Activated CD8-positive, alpha-beta memory T cell treated with anti-CD3 and anti-CD28 coated beads for 4 hours (primary cell): ENCODE measurements around the gene TM2D1.
"Not testable (repeated sequence)": the region's sequence is repeated elsewhere in the genome, so short reads cannot be mapped to it uniquely, and the experiment has no call there.

Source experiments
- DNase-seq, 2 donors: peaks; one replicate each; pipeline ENCODE4 v3.0.0-alpha.2; 2020; ENCODE audit warnings: low read depth in 2 of 2

The TM2D1 gene

DNA sequence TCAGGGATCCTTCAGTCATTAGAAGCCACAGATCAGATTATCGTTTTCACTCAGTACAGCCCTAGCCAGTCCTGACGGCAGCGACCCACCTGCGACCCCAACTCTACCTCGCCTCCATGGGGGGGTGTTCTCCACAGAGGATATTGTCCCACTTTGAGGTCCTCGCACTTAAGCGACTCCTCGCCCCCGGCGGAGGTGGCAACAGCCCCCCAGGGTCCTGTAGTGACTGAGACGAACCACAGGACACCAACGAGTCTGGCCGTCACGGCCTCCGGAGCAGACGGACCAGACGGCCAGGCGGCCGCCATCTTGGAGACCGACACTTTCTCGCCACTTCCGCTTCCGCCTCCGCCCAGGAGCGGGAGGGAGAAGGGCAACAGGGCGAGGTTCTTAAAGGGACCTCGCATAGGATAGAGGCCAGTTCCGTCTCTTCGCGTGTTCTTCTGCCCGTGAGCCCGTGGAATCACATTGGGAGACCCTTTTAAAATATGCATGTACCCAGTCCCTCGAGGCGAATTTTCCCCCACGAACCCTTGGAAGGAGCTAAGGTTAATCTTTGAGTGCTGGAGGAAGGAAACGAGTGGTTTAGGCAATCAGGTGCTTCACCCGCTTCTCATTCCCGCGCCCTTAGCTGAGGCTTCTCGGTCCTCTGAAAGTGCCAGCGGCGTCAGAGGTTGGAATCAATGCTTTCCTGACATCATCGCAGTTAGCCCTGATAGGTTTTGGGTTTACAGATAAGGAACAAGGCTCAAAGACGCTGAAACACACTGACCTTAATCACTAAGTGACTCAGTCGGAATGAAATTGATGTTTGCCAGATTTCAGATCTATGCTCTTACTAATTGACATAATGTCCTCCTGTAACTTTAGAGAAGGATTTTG is at the start of gene TM2D1:
Gene TM2D1 (minus strand): TSS at position 329 of the 882 bp plus-strand sequence. CDS start 21 bp downstream, at position 308.
- peak; percentile 73 to 76 for DNase-seq

DNA sequence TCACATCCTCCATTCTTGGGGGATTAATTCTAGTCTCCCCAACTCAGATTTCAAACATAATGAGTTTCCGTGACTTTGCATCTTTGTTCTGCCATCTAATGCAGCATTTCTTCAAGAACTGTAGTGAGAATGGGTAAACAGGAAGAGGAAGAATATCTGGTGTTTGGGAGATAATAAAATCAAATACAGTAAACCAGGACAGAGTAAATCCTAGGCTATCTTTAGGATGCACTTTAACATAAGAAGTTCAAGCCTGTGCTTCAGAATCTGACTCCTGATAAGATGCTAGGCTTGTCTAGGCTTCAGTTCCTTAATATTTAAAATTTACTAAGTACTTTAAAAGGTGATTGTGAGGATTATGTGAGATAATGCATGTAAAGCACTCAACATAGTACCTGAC is 45.2 kb upstream of the TM2D1 start:
- no peak for DNase-seq

DNA sequence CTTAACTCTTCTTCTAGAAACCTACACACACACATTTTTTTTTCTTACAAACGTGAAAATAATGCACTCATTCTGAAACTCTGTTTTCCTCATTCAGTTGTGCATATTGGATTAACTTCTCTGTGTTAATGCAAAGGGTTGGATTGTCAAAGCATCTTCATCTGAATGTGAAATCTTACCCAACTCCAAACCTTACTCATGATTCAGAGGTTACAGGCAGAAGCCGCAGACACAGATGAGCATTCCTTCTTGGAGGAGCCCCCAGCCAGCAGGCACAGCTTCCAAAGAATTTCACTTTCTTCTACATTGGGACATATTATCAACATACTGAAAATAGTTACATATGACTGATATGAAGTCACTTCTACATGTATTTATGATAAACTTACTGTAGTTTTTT is 33.0 kb upstream of the TM2D1 start:
- DNase-seq = no peak

DNA sequence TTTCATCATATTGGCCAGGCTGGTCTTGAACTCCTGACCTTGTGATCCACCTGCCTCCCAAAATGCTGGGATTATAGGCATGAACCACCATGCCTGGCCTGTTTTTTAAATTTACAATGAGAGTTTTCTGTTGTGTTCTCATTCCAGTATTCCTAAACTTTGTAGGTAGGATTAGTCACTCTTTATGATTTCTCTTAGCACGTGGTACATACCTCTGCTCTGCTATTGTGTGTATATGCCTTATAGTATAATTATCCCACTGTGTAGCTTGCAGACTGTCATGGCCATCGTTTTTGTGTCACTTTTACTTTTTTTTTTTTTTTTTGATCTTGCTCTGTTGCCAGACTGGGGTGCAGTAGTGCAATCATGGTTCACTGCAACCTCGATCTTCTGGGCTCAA is 31.8 kb upstream of the TM2D1 start:
- DNase-seq = no peak

DNA sequence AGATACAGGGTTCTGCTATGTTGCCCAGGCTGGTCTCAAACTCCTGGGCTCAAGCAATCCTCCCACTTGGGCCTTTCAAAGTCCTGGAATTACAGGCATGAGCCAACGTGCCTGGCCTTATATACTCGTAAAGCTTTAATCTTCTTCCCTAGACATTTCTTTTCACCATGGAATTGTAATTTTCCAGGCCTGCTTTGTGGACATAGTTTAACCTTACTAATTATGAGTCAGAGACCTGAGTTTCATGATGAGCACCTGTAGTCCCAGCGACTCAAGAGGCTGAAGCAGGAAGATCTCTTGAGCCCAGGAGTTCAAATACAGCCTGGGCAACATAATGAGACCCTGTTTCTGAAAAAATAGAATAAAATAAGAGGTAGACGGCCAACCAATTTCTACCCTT is 29.6 kb upstream of the TM2D1 start:
- no peak for DNase-seq

DNA sequence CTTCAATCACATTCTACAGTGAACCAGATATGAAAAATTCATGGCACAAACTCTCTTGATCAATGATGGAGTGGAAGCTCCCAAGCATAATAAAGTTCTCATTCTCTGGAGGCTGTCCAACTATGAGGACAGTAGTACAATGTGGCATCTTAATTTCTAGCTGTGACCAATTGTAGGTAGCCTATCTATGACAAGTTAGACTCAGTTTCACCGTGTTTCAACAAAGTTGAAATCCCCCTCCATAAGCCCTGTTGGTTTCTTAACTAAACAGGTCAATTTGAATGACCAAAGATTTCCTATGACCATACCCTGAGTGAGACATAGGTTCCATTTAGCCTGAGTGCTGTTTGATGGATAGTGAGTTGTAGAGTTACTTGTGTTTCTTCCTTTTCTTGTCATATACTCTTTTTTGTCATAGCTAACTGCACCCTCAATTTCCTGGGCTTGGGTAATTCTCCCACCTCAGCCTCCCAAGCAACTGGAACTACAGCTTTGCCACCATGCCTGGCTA is 29.1 kb upstream of the TM2D1 start:
- DNase-seq = no peak

DNA sequence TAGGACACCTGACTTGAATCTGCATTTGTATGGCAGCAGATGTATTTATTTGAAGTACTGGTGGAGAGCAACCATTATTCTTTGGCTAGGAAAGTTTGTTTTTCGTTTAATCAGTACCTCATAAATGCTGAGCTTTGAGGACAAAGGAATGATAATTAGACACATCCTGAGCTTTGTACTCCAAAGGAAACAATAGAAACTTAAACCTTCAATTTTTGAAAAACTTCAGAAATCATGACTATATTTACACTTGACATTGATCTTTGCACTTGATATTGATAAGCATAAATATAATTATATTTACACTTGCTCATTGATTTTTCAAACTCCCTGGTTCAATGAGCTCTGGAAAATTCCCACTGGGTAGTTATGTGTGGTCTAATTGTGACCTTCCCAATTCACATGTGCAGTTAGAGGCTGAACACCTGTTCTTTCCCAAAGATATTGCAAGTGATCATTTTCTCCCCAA is 28.0 kb upstream of the TM2D1 start:
- no peak for DNase-seq

DNA sequence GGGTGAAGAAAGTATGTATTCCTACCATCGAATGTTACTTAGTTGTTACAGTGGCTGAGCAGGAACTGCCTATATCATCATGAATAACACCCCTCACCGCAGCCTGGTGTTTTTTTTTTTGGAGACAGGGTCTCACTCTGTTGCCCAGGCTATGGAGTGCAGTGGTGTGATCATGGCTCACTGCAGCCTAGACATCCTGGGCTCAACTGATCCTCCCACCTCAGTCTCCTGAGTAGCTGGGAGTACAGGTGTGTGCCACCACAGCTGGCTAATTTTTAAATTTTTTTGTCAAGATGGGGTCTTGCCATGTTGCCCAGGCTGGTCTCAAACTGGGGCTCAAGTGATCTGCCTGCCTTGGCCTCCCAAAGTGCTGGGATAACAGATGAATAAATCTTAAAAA is 24.6 kb upstream of the TM2D1 start:
- DNase-seq = no peak

DNA sequence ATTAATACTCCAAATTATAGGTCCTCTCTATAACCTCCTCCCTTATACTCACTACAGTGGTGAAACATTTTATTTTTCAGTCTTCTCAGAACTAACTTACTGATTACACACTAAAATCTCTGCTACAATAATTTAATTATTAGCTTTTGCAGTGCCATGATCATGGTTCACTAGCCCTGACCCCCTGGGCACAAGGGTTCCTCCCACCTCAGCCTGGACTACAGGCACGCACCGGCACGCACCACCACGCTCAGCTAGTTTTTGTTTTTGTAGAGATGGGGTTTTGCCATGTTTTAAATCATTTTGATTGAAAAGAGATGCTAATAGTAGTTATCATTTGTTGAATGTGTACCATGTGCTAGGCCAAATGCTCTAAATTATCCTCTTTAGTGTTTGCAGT is 23.6 kb upstream of the TM2D1 start:
- no peak for DNase-seq

DNA sequence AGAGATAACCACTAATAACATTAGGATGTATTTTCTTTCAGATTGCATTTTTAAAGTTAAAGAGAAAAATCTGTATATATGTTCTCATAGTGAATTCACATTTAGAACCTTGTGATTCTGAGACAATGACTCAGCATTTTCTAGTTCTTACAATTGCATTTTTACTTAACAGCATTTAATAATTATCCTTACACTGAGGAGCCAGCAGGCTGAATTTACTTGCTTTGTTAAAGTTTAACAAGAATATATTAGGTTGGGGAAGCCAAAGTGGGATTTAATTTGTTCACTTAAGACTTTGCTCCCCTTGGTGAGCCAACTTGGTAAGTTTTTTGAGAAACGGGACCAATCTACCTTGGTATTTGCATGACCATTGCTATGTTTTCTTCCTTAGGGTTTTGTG is 21.9 kb upstream of the TM2D1 start:
- no peak for DNase-seq

DNA sequence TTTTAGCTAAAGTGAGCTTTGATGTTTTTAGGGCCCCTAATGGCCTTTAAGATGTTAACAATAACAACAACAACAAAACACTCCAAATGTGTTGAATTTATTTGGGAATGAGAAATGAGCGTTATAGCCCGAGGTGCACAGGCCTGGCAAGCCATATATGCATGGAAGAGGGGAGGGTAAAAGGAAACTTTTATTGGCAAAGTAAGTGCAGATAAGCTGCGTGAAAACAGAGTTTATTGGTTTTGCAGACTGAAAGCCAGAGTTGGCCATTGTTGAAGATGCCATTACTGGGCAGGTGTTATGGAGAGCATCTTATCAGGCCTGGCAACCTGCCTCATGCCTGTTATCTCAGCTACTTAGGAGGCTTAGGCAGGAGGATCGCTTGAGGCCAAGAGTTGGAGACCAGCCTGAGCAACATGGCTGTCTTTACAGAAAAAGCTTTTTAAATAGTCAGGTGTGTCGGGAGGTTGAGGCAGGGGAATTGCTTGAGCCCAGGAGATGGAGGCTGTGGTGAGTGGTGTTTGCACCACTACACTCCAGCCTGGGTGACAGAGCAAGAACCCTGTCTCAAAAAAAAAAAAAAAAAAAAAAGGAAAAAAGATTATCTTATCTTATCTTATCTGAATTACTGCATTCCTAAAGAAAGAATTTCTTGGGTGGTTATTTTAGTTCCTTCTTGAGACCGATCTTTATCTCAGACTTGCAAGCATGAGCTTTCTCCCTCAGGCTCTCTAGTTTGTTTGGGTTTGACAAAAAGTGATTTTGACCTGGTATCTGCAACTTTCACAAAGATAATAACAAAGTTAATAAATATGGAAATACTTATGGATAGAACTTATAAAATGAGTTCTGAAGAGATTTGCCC is 19.0 kb upstream of the TM2D1 start:
- DNase-seq = no peak

DNA sequence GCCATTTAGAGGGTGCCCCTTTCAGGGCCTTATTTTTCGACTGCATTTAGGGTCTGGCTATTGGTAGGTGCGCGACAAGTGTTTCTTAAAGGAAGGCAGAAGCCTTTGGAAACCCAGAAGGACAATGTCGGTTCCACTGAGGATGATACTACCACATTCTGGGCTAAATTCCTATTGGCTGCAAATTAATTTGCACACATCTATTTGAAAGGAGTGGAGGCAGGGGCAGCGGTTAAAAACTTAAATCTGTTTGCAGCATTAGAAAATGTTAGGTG is 18.4 kb upstream of the TM2D1 start:
- DNase-seq = no peak

DNA sequence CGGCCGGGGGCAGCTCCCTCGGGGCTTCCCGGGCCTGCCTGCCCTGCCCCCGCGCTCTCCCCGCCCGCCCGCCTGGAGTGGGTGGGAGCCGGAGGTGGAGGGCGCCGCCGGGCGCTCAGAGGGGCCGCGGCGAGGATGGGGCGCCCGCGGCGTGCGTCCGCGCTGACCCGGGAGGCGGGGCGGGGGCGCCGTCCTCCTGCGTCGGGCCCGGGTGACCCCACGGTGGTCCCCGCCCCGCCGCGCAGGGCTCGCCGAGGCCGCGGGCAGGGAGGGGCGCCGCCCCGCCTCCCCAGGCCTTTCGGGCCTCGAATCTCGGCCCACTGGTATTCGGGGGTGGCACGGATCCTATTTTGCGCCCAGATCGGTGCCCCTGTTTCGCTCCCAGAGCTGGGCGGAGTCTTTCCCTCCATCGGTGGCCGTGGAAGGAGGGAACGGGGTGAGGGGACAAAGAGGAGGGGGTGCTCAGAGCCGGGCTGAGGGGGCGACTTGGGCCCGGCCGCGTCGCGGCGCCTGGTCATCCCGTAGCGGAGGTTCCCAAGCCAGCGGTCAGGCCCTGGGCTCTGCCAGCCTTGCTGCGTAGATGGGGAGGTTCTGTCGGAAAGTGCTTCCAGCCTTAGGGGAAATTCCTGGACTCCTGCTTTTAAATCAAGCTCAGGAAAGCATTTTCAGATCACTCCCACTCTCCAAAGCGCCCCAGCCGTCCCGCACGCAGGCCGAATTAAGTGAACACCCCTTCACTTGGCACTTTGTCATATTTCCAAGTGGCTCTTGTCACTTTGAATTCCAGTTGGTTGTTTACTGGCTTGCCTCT is 17.9 kb upstream of the TM2D1 start:
- DNase-seq = peak; percentile 6 to 22

DNA sequence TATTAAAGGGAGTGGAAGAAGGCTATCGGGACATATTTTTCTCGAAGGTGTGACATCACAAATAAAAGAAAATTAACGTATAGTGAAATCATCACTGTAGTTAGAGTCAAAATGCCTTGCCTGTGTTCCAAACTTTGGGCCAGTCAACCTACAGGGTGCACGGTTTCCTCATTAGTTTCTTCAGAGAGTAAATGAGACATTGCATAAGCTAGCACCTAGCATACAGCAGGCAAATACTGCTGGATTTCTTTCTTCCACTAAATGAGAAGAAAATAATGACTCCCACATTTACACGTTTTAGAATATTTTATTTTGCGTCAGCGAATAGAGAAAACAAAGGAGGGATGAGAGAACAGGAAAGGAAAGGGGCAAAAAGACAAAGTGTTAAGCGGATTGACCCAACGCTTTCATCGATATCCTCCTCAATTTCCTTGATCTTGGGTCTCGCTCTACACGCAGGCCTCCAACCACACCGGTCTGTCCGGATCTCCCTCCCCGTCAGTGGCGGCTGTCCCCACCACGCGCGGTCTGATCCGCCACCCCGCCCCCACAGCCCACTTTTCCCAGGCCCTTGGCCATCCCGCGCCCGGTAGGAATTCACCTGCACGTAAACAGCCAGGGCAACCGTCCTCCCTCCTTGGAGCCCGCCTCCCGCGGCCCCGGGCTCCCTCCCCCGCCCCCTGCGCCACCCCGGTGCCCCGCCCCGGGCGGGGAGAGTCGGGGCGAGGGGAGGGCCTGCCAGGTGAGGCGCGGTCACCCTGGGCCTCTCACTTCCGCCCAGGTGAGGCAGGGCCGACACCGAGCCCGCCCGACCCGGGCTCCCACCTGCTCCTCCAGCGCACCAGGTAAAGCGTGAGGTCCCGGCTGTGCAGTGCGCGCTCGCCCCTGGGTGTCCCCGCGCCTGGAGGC is 17.0 kb upstream of the TM2D1 start, which contains the start of gene PATJ:
Gene PATJ (plus strand): TSS at position 770 of the 909 bp plus-strand sequence. CDS start 20,413 bp downstream, outside the sequence.
- DNase-seq = peak; percentile 25

DNA sequence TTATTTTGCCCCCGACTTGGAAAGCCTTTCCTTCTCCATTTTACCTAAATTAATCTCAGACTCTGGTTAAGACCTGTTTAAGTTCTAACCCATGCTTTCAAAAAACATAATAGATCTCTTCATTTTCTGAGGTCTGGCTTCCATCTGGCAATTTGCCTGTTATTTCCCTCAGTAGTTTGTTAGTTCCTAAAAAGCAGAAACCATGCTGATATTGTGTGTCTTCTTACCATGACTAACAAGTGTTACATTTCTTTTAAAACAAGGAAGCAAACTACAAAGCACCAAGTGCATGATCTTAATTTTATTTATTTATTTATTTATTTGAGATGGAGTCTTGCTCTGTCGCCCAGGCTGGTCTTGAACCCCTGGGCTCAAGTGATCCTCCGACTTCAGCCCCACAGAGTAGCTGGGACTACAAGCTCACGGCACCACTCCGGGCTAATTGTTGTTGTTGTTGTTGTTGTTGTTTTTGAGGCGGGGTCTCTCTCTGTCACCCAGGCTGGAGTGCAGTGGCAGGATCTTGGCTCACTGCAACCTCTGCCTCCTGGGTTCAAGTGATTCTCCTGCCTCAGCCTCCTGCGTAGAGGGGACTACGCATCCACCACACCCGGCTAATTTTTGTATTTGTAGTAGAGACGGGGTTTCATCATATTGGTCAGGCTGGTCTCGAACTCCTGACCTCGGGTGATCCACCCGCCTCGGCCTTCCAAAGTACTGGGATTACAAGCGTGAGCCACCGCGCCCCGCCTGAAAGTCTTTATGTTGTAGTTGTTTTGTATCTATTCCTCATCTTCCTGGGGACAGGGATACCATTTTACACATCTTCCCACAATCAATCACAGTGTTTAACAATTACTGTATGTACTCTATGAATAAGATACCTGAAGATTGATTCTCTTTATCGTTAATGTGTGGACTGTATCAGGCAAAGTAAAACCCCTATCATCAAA is 16.1 kb upstream of the TM2D1 start:
- DNase-seq = no peak

DNA sequence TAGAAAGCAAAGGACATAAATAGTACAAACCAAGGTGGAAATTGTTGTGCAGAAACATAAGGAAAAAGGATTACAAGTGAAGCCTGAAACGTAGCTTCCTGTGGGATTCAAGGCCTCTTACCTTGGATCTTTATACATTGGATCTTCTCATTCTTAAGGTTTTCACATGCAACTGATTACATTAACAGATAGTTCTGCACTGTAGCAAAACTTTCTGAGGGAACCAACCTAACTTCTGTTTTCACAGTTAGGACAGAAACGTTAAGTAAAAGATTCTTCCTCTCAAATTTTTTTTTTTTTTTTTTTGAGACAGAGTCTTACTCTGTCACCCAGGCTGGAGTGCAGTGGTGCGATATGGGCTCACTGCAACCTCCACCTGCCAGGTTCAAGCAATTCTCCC is 7.8 kb upstream of the TM2D1 start:
- DNase-seq = no peak

DNA sequence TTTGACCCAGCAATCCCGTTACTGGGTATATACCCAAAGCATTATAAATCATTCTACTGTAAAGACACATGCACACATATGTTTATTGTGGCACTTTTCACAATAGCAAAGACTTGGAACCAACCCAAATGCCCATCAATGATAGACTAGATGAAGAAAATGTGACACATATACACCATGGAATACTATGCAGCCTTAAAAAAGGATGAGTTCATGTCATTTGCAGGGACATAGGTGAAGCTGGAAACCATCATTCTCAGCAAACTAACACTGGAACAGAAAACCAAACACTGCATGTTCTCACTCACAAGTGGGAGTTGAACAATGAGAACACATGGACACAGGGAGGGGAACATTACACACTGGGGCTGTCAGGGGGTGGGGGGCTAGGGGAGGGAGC is 5.7 kb upstream of the TM2D1 start:
- DNase-seq = not testable (repeated sequence)

DNA sequence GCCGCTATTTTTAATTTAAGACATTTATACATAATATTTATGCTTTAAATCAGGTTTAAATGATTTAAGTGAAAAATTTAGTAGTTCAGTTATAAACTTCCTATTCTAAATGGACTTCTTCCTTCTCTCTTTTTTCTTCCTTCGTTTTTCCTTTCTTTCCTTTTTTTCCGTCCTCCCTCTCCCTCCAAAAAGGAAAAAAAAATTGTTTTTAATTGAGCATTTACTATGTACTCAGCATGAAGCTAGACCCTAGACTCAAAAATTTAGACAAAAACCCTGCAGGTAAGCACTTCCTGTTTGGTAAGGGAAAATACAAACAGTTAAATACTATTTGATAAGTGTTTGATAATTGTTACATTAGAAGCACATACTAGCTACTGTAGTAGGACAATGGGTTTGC is 2.6 kb upstream of the TM2D1 start:
- no peak for DNase-seq

DNA sequence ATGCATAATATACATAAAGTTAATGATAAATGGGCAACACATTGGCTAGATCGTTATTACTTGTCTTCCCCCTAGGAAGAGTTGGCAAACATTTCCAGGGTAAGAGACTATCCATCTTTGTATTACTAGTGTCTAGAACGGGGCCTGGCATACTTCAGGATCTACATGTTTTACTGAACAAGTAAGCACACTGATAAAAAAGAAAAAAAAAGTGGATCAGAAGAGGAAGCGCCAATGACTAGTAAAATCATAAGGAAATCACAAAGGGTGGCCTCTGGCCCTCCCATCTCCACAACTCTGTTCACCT is 482 bp downstream of the TM2D1 start:
- DNase-seq = no peak
